GM21423 (cell line): ENCODE measurements around the gene EFCAB10.

Experiments
- ATAC-seq: cut with Tn5 transposase; IDR thresholded peaks from one replicate; pipeline ENCODE4 v1.9.1; 2021; ENCODE audit warnings: mild to moderate bottlenecking, moderate library complexity; ENCODE audit not compliant: unreplicated experiment

EFCAB10 gene, protein sequence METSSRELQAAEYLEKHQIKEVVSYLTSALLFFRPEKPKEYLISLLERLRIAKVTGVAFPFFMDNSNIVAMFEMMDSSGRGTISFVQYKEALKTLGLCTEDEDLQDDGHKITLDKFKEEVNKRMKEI

DNA sequence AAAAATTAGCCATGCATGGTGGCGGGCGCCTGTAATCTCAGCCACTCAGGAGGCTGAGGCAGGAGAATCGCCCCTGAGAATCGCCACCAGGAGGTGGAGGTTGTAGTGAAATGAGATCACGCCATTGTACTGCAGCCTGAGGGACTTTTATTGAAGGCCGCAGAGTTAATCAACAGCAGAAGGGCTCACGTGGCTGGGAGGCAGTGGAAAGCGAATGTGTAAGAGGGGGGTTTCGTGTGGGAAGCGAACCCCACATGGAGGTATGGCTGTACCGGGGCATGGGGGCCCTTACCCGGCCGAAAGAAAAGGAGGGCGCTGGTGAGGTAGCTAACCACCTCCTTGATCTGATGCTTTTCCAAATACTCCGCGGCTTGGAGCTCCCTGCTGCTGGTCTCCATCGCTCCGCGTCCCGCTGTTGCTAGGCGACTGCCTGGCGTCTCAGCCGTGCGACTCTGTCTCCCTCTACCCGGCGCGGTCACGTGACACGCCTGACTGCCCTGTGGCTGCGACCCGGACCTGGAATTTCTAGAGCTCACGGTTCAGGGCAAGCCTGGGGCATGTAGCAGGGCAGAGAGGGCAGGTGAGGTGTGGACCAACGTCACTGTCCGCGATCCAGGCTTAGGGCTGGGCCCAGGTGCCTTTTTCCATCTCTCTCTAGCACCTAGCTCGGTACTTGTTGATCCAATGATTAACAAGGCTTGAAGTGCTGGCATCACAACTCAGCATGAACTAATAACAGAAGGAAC is at the start of gene EFCAB10:
Gene EFCAB10 (minus strand): TSS at position 428 of the 746 bp plus-strand sequence. CDS start 30 bp downstream, at position 398.
- ATAC-seq = peak; percentile 90

DNA sequence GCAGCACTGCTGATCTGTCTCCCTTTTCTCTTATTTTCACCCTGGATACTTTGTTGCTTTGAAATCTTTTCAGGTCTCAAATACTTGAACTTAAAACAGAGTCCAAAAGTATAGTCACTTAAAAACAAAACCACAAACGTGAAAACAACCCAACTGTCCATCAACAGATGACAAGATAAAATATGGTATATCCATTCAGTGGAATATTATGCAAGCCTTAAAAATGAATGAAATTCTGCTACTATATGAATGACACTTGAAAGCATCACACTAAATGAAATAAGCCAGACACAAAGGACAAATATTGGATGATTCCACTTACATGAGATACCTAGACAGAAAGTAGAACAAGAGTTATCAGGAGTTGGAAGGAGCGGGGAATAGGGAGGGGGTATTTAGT is 44.7 kb upstream of the EFCAB10 start:
- no peak for ATAC-seq

- no peak for ATAC-seq
These were observed 42.6 kb upstream of the EFCAB10 start for GRCh38 chr7:105623906-105624305.

DNA sequence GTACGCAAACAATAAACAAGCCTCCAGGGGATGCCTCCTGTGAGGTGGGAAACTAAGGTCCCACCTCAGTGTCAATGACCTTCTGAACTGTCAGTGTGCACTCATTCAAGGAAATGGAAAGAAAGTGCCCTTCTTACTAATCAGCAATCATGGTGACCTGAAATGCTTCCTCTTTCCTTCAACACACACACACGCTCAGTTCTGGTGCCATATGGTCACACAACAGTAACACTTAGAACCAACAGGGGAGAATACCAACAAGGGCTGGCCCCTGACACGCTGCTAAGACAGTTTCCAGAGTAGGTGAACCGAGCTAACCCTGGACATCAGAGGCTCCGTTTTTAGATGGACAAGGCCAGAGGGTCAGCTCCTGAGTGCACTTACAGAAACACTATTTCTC is 42.1 kb upstream of the EFCAB10 start:
- ATAC-seq = no peak

- ATAC-seq = no peak
These were observed 40.9 kb upstream of the EFCAB10 start for GRCh38 chr7:105622106-105622731.

DNA sequence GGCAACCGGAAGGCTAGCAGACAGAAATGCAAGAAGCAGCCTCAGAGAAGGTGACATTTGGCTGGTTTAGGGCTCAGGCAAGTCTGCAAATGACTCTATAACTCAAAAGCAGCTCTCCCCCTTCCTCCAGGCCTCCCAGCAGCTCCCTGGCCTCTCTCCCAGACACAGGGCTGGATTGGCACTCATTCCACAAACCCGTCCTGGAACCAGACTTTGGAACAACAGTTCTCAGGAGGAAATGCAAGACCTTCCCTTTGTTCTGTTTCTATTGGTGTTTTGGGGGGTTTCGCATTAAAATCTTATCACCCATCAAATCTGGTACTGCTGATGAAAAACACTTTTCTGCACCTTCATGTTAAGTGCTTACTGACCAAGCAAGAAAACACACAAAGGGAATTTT is 40.3 kb upstream of the EFCAB10 start:
- ATAC-seq = no peak

GRCh38 chr7:105621176-105621575 is 39.9 kb upstream of the EFCAB10 start:
- ATAC-seq = no peak

- no peak for ATAC-seq
These were observed 38.3 kb upstream of the EFCAB10 start for GRCh38 chr7:105619590-105619989.

GRCh38 chr7:105618016-105618296 is 36.7 kb upstream of the EFCAB10 start:
- ATAC-seq = no peak

GRCh38 chr7:105617280-105618015 is 36.2 kb upstream of the EFCAB10 start:
- no peak for ATAC-seq

- ATAC-seq = no peak
These were observed 33.1 kb upstream of the EFCAB10 start for GRCh38 chr7:105614341-105614840.

GRCh38 chr7:105613611-105614330 is 32.5 kb upstream of the EFCAB10 start:
- no peak for ATAC-seq

DNA sequence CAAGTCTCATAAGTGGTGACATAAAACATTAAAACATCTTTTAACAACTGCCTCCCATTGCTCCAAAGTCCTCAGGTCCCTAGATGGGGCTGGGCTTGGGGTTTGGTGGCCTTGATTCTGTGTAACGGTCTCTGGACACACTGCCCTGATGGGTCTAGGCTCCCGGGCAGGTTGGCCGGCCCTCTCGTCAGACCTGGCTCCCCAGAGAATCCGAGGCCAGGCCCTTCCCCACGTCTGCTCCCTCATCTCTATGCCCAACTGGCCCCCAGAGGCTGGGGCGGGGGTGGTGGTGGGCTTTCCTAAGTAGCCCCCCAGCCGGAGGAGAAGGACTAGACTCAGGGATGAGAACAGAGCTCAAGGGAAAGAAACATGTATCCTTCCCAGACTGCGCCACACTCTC is 31.5 kb upstream of the EFCAB10 start:
- no peak for ATAC-seq

- no peak for ATAC-seq
These were observed 30.8 kb upstream of the EFCAB10 start for GRCh38 chr7:105611856-105612775.

DNA sequence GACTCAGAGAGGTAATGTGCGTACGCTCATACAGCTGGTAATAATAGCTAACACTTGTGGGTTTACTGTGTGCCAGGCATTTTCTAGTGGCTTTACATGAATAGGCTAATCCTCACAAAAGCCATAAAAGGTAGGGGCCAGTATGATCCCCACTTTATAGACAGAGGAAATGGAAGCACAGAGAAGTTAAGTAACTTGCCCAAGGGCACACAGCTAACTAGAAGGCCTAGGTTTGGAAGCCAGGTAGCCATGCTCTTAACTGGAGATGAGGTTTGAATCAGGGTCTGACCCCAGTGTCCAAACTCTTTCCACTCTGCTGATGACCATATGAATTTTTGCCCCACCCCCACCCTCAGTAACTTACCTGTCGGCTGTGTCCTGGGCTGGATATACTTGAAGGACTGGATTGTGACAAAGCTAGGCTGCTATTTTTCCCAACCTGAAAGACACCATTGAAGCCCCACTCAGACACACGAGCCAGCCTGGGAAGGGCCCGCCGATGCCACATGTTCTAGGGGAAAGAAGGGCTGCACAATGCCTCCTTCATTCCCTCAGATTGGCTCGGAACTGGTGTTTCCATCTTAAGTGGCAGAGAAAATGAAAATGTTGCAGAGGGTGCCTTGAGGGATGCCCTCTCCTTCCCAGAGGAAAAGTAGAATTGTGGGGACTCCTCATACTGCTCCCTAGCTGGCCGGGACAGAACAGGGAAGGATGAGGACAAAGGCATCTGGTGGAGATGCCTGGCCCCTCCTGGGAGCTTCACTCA is 29.1 kb upstream of the EFCAB10 start:
- no peak for ATAC-seq

GRCh38 chr7:105602325-105603305 is 21.3 kb upstream of the EFCAB10 start:
- no peak for ATAC-seq

- no peak for ATAC-seq
These were observed 19.6 kb upstream of the EFCAB10 start for GRCh38 chr7:105600720-105601550.
